GM18526 (cell line): ENCODE results near the gene ARMC10.

Experiments used
- POLR2A ChIP-seq: IDR thresholded peaks from 3 replicates; pipeline ENCODE4 v1.6.1; 2011; ENCODE audit not compliant: insufficient read length; ENCODE audit errors: extremely low read depth

Gene ARMC10

GRCh38 chr7:103074519-103075336 is at the start of gene ARMC10, which contains the start of gene FBXL13:
TSS of gene ARMC10 (plus strand) at chr7:103075140. CDS start at chr7:103075273, 133 bp downstream.
TSS of gene FBXL13 (minus strand) at chr7:103074796.
- TF ChIP-seq POLR2A, result peak; percentile 72

GRCh38 chr7:103025341-103025740 is 49.6 kb upstream of the ARMC10 start:
- no peak for TF ChIP-seq POLR2A

- TF ChIP-seq POLR2A, result no peak
These were observed 43.9 kb upstream of the ARMC10 start for GRCh38 chr7:103031024-103031423.

GRCh38 chr7:103031781-103032180 is 43.2 kb upstream of the ARMC10 start:
- no peak for TF ChIP-seq POLR2A

- no peak for TF ChIP-seq POLR2A
These were observed 37.5 kb upstream of the ARMC10 start for GRCh38 chr7:103037476-103037822.

- no peak for TF ChIP-seq POLR2A
These were observed 26.1 kb upstream of the ARMC10 start for GRCh38 chr7:103048833-103049232.

- TF ChIP-seq POLR2A, result no peak
These were observed 23.4 kb upstream of the ARMC10 start for GRCh38 chr7:103051519-103051918.

- no peak for TF ChIP-seq POLR2A
These were observed 16.8 kb upstream of the ARMC10 start for GRCh38 chr7:103058122-103058521.

GRCh38 chr7:103059471-103059870 is 15.5 kb upstream of the ARMC10 start:
- TF ChIP-seq POLR2A, result no peak

GRCh38 chr7:103063895-103064294 is 11.0 kb upstream of the ARMC10 start:
- TF ChIP-seq POLR2A, result no peak

GRCh38 chr7:103065667-103066066 is 9.3 kb upstream of the ARMC10 start:
- no peak for TF ChIP-seq POLR2A

GRCh38 chr7:103068414-103069403 is 6.2 kb upstream of the ARMC10 start:
- TF ChIP-seq POLR2A, result no peak

- TF ChIP-seq POLR2A, result no peak
These were observed 3.9 kb upstream of the ARMC10 start for GRCh38 chr7:103071000-103071399.

GRCh38 chr7:103073989-103074518 is 886 bp upstream of the ARMC10 start:
- no peak for TF ChIP-seq POLR2A

- no peak for TF ChIP-seq POLR2A
These were observed 488 bp downstream of the ARMC10 start for GRCh38 chr7:103075337-103075918.

GRCh38 chr7:103076764-103077163 is 1.8 kb downstream of the ARMC10 start:
- TF ChIP-seq POLR2A, result no peak

- no peak for TF ChIP-seq POLR2A
These were observed 2.4 kb downstream of the ARMC10 start for GRCh38 chr7:103077318-103077717.
